PFSK-1 (cell line): ENCODE results near the gene MFSD12.

Source experiments
- FOXP2 ChIP-seq: optimal IDR thresholded peaks from 2 replicates; pipeline ENCODE3; 2011; ENCODE audit warnings: borderline replicate concordance, control low read depth, inconsistent platforms; ENCODE audit not compliant: insufficient read depth; ENCODE audit errors: extremely low read length, extremely low read depth
- POLR2AphosphoS5 ChIP-seq: IDR thresholded peaks from 2 replicates; pipeline ENCODE4 v1.6.1; 2012; ENCODE audit warnings: low read depth, mild to moderate bottlenecking, control low read depth, low read length, moderate library complexity
- TAF1 ChIP-seq: IDR thresholded peaks from 2 replicates; pipeline ENCODE4 v1.6.1; 2012; ENCODE audit warnings: low read length, control low read depth, borderline replicate concordance; ENCODE audit not compliant: insufficient read depth
- TF ChIP-seq, protein P1 (sequence below), 2 experiments: IDR thresholded peaks; 2 replicates each; pipeline versions ENCODE4 v1.6.1 to v1.8.0; 2011 to 2012; ENCODE audit warnings: low read depth in 2 of 2, low read length in 2 of 2, control low read depth in 1 of 2, inconsistent platforms in 1 of 2, mild to moderate bottlenecking in 1 of 2, moderate library complexity in 1 of 2; ENCODE audit not compliant: insufficient read depth in 1 of 2

- TF ChIP-seq POLR2AphosphoS5, result no peak
- TF ChIP-seq, protein P1, sequence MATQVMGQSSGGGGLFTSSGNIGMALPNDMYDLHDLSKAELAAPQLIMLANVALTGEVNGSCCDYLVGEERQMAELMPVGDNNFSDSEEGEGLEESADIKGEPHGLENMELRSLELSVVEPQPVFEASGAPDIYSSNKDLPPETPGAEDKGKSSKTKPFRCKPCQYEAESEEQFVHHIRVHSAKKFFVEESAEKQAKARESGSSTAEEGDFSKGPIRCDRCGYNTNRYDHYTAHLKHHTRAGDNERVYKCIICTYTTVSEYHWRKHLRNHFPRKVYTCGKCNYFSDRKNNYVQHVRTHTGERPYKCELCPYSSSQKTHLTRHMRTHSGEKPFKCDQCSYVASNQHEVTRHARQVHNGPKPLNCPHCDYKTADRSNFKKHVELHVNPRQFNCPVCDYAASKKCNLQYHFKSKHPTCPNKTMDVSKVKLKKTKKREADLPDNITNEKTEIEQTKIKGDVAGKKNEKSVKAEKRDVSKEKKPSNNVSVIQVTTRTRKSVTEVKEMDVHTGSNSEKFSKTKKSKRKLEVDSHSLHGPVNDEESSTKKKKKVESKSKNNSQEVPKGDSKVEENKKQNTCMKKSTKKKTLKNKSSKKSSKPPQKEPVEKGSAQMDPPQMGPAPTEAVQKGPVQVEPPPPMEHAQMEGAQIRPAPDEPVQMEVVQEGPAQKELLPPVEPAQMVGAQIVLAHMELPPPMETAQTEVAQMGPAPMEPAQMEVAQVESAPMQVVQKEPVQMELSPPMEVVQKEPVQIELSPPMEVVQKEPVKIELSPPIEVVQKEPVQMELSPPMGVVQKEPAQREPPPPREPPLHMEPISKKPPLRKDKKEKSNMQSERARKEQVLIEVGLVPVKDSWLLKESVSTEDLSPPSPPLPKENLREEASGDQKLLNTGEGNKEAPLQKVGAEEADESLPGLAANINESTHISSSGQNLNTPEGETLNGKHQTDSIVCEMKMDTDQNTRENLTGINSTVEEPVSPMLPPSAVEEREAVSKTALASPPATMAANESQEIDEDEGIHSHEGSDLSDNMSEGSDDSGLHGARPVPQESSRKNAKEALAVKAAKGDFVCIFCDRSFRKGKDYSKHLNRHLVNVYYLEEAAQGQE (IDR thresholded peaks at IDR 0.05; ENCODE audit: insufficient read depth in 1 of 2, low read depth in 2 of 2, low read length in 2 of 2), result no peak
- no peak for TF ChIP-seq FOXP2
- TF ChIP-seq TAF1, result no peak
These were observed 34.7 kb upstream of the MFSD12 start for GRCh38 chr19:3591876-3592613.
